OCI-LY7 (cell line): ENCODE data around the gene AFG3L2. TPM values are rescaled to one million over a fixed set of nuclear protein-coding genes. Genes with fewer than 3 reads are reported as not detected.
A peak's percentile ranks its signal among the peaks of the same experiment; 100 is the strongest.

Experiments
- BruUV-seq: library from RNA; stranded (reverse); fragments of 400-500 nt; replicated peaks from 2 replicates; lab custom pipeline; 2021; lab: Mats Ljungman, UMichigan
- CTCF ChIA-PET: fragments of 300-600 bp; sonication (Branson Sonifier 250); formaldehyde crosslinking; loops from one replicate; lab custom pipeline; 2022; ENCODE audit warnings: antibody characterized with exemption; ENCODE audit not compliant: unreplicated experiment; lab: Charles Lee
- POLR2A ChIA-PET: fragments of 300-600 bp; sonication (Branson Sonifier 250); formaldehyde crosslinking; loops from one replicate; lab custom pipeline; 2022; ENCODE audit warnings: antibody characterized with exemption; lab: Charles Lee
- DNase-seq: peaks from one replicate; pipeline ENCODE4 v3.0.0-alpha.2; 2015; ENCODE audit warnings: low spot score
- H2AFZ ChIP-seq: fragments of 200-600 bp; sonication (generic), shearing (Covaris generic); 2 replicates; pipeline ENCODE4 v1.6.1; 2014; ENCODE audit warnings: mild to moderate bottlenecking, antibody characterized with exemption, low read length, moderate library complexity
- H3K27ac ChIP-seq: fragments of 200-600 bp; sonication (generic); 2 replicates; pipeline ENCODE4 v1.5.1; 2014; ENCODE audit warnings: mixed run types, low read depth, mild to moderate bottlenecking, moderate library complexity, low read length, inconsistent platforms; ENCODE audit not compliant: poor library complexity, severe bottlenecking
- H3K36me3 ChIP-seq: fragments of 200-600 bp; sonication (generic); 2 replicates; pipeline ENCODE4 v1.6.1; 2014; ENCODE audit warnings: mild to moderate bottlenecking, antibody characterized with exemption, low read length, moderate library complexity, mixed read lengths; ENCODE audit not compliant: insufficient read depth
- H3K4me1 ChIP-seq: fragments of 200-600 bp; sonication (generic); 2 replicates; pipeline ENCODE4 v1.5.1; 2014; ENCODE audit warnings: mild to moderate bottlenecking, low read length; ENCODE audit not compliant: insufficient read depth, poor library complexity, severe bottlenecking
- H3K4me2 ChIP-seq: fragments of 200-600 bp; sonication (generic); 2 replicates; pipeline ENCODE4 v1.6.1; 2014; ENCODE audit warnings: mild to moderate bottlenecking, low read length
- H3K4me3 ChIP-seq: fragments of 200-600 bp; sonication (generic); 2 replicates; pipeline ENCODE4 v1.5.1; 2014; ENCODE audit warnings: mild to moderate bottlenecking, low read depth, low read length; ENCODE audit not compliant: poor library complexity, severe bottlenecking
- H3K79me2 ChIP-seq: fragments of 200-600 bp; sonication (generic); 2 replicates; pipeline ENCODE4 v1.6.1; 2016; ENCODE audit warnings: low read depth, mild to moderate bottlenecking, low read length, moderate library complexity, mixed read lengths; ENCODE audit not compliant: insufficient read depth
- H3K9me2 ChIP-seq: fragments of 200-600 bp; sonication (generic); 2 replicates; pipeline ENCODE4 v1.6.1; 2016; ENCODE audit warnings: mild to moderate bottlenecking, low read length, mixed read lengths; ENCODE audit not compliant: insufficient read depth
- H3K9me3 ChIP-seq: fragments of 200-600 bp; sonication (generic); 2 replicates; pipeline ENCODE4 v1.6.1; 2014; ENCODE audit warnings: mild to moderate bottlenecking, mixed run types, low read length, mixed read lengths
- H4K20me1 ChIP-seq: fragments of 200-600 bp; sonication (generic); 2 replicates; pipeline ENCODE4 v1.6.1; 2014; ENCODE audit warnings: mild to moderate bottlenecking, antibody characterized with exemption, low read length, moderate library complexity, mixed read lengths; ENCODE audit not compliant: insufficient read depth
- EZH2phosphoT487 ChIP-seq: fragments of 200-600 bp; sonication (generic); IDR thresholded peaks from 2 replicates; pipeline ENCODE4 v1.6.1; 2018; ENCODE audit warnings: low read depth, borderline replicate concordance, mild to moderate bottlenecking, mixed run types, antibody characterized with exemption, low read length, moderate library complexity, mixed read lengths
- intact Hi-C: fragments of 100-400 bp; cut with micrococcal nuclease; formaldehyde crosslinking; loops from one replicate; pipeline ENCODE4 v1.10.0; 2022; ENCODE audit not compliant: unreplicated experiment
- total RNA-seq, 2 experiments: library from RNA; depleted of rRNA in 1 of 2; stranded (reverse); fragments of >200 nt in 1 of 2; shearing (Covaris generic) in 1 of 2; gene quantifications; 2 replicates each; pipeline ENCODE4 v1.2.3, GENCODE V29; 2014 to 2022
- TF ChIP-seq, protein P1 (sequence below): fragments of 200-600 bp; sonication (generic); conservative IDR thresholded peaks from 2 replicates; pipeline ENCODE4 v1.5.1; 2014; ENCODE audit warnings: mild to moderate bottlenecking, antibody characterized with exemption, low read length, moderate library complexity, mixed read lengths

AFG3L2 gene
- total RNA-seq, 2 experiments from 2014 or later, result 44.8 to 72.7 TPM

DNA sequence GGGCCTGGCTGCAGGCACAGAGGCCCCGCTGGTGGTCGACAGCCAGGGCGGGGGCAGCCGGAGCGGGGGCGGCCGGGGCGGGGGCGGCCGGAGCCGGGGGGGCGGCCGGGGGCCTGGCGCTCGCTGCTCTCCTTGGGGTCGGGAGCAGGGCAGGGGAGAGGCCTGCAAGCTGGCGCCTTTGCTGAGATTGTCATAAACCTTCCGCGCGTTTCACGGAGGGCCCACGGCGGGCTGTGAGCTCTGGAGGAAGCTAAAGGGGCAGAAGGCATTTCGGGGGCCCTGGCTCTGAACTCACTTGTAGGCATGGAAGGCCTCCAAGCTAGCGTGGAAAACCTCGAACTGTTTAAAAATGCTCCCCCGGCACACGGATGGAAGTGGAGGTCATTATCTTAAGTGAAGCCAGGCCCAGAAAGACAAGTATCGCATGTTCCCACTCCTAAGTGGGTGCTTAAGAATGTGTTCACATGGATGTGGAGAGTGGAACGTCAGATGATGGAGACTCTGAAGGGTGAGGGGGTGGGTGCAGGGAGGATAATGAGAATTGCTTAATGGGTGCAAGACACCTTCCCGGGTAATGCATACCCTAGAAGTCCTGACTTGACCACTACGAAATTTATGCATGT, 31.3 kb upstream of the AFG3L2 start:
- no peaks in the 10 kb centered on the region for H3K9me3 ChIP-seq
- ChIA-PET CTCF (no interaction called here), POLR2A (interaction anchor here (0.6 to 2.8 kb wide), 7 partner anchors 10 to 428 kb away, joined by 3 to 19 read pairs (median 5); partner anchors contain the start of gene AFG3L2)
- H3K4me1 ChIP-seq, result peaks cover 28% of the 10 kb centered on the region
- H3K4me2 ChIP-seq, result peak overlapping the region; percentile 100
- DNase-seq, result peak; percentile 57
- no TSS peak for BruUV-seq
- peaks cover 37% of the 10 kb centered on the region for H3K79me2 ChIP-seq
- H3K36me3 ChIP-seq, result peaks cover 12% of the 10 kb centered on the region; the same call in 1 of the 2 replicates
- H3K27ac ChIP-seq, result peak overlapping the region; percentile 64
- no peaks in the 10 kb centered on the region for H4K20me1 ChIP-seq
- H3K9me2 ChIP-seq, result no peaks in the 10 kb centered on the region
- TF ChIP-seq, protein P1, sequence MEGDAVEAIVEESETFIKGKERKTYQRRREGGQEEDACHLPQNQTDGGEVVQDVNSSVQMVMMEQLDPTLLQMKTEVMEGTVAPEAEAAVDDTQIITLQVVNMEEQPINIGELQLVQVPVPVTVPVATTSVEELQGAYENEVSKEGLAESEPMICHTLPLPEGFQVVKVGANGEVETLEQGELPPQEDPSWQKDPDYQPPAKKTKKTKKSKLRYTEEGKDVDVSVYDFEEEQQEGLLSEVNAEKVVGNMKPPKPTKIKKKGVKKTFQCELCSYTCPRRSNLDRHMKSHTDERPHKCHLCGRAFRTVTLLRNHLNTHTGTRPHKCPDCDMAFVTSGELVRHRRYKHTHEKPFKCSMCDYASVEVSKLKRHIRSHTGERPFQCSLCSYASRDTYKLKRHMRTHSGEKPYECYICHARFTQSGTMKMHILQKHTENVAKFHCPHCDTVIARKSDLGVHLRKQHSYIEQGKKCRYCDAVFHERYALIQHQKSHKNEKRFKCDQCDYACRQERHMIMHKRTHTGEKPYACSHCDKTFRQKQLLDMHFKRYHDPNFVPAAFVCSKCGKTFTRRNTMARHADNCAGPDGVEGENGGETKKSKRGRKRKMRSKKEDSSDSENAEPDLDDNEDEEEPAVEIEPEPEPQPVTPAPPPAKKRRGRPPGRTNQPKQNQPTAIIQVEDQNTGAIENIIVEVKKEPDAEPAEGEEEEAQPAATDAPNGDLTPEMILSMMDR, result no peak
- TF ChIP-seq EZH2phosphoT487, result no peak
- H2AFZ ChIP-seq, result peak overlapping the region; percentile 81; the same call in 1 of the 2 replicates
- intact Hi-C loops, result loop anchor here (1.0 to 5.0 kb wide), 2 partner anchors 13 to 539 kb away; partner anchors contain the start of gene SEH1L
- H3K4me3 ChIP-seq, result peak overlapping the region; percentile 92

DNA sequence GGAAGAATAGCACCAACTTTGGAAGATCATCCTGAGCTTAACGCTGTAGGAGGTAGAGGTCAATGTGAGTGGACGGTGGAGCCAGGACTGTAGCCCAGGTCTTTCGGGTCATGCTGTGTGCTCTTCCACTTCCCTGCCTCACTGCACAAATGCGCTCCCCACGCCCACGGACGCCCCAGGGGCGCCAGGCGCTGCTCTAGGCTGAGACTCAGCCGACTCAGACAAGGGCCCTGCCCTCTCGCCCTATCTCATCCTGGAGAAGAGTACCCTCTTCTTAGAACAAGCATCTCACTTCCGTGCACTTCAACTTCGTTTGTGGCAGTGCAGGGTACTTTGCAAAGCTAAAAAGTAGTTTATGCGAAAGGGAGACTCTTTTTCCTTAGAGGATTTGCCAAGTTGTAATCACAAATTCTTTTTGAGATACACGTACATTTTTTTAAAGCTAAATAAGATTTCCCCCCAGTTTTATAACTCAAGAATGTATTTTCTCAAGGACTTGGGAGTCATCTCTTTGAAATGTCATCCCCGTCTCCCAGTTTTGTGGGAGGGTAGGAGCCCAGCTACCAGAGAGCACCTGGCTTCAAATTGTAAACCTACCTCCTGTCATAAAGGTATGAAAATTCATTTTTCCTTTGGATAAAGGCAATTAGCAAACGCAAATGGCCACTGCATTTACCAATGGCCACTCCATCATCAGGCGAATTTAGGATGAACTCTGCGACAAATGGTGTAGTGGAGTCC, 29.5 kb upstream of the AFG3L2 start:
- Histone ChIP-seq H3K79me2 (peaks cover 27% of the 10 kb centered on the region), H3K9me2 (no peaks in the 10 kb centered on the region), H3K27ac (no peak overlapping the region), H4K20me1 (no peaks in the 10 kb centered on the region), H3K4me3 (no peak overlapping the region), H3K4me2 (peak overlapping the region; percentile 3; the same call in 1 of the 2 replicates), H3K9me3 (no peaks in the 10 kb centered on the region), H3K4me1 (peaks cover 28% of the 10 kb centered on the region), H2AFZ (no peak overlapping the region), H3K36me3 (peaks cover 8% of the 10 kb centered on the region; the same call in 1 of the 2 replicates)
- intact Hi-C loops, result loop anchor here (1.0 to 5.0 kb wide), 3 partner anchors 29 to 541 kb away; partner anchors contain the start of genes AFG3L2, CEP76 and SEH1L
- DNase-seq, result no peak
- ChIA-PET POLR2A (interaction anchor here (0.7 to 2.8 kb wide), 2 partner anchors 12 to 30 kb away, joined by 3 to 19 read pairs; partner anchors contain the start of gene AFG3L2), CTCF (interaction anchor here (0.6 to 1.3 kb wide), 2 partner anchors 13 to 15 kb away, joined by 3 to 5 read pairs; no protein-coding TSS in a partner anchor)
- TF ChIP-seq EZH2phosphoT487, result no peak
- TF ChIP-seq, protein P1, result no peak
- BruUV-seq, result no TSS peak
